Raji (cell line): Measurements from ENCODE around the gene ANXA2R.
A peak's percentile ranks its signal among the peaks of the same experiment; 100 is the strongest.

ENCODE experiments used
- POLR2A ChIP-seq: IDR thresholded peaks from 2 replicates; pipeline ENCODE4 v1.6.1; 2011; ENCODE audit warnings: low read depth, low read length, control low read depth; ENCODE audit not compliant: insufficient read depth

ANXA2R gene

GRCh38 chr5:43061352-43062075, 21.4 kb upstream of the ANXA2R start:
- no peak for TF ChIP-seq POLR2A

GRCh38 chr5:43051684-43052083, 11.6 kb upstream of the ANXA2R start:
- no peak for TF ChIP-seq POLR2A

- TF ChIP-seq POLR2A = no peak
Observed at GRCh38 chr5:43050384-43050783, 10.3 kb upstream of the ANXA2R start.

- TF ChIP-seq POLR2A = no peak
Observed at GRCh38 chr5:43049236-43049635, 9.1 kb upstream of the ANXA2R start.

GRCh38 chr5:43046474-43046873, 6.4 kb upstream of the ANXA2R start:
- no peak for TF ChIP-seq POLR2A

- no peak for TF ChIP-seq POLR2A
Observed at GRCh38 chr5:43045236-43045635, 5.1 kb upstream of the ANXA2R start.

- TF ChIP-seq POLR2A = no peak
Observed at GRCh38 chr5:43044181-43044914, 4.2 kb upstream of the ANXA2R start.

- TF ChIP-seq POLR2A = no peak
Observed at GRCh38 chr5:43043400-43043756, 3.3 kb upstream of the ANXA2R start.

- no peak for TF ChIP-seq POLR2A
Observed at GRCh38 chr5:43042626-43043399, 2.7 kb upstream of the ANXA2R start.

GRCh38 chr5:43042176-43042625, 2.1 kb upstream of the ANXA2R start:
- TF ChIP-seq POLR2A = no peak

- TF ChIP-seq POLR2A = peak; percentile 23; the same call in 1 of the 2 replicates
Observed at GRCh38 chr5:43041669-43042175, 1.6 kb upstream of the ANXA2R start.

- no peak for TF ChIP-seq POLR2A
Observed at GRCh38 chr5:43041110-43041668, 1.1 kb upstream of the ANXA2R start.

GRCh38 chr5:43039471-43040286, 440 bp downstream of the ANXA2R start:
- TF ChIP-seq POLR2A = no peak

GRCh38 chr5:43039152-43039470, 1.0 kb downstream of the ANXA2R start:
- TF ChIP-seq POLR2A = no peak
